Muscle of back (tissue), 13 donors: ENCODE data around the gene RELL1. TPM values are rescaled to one million over a fixed set of nuclear protein-coding genes. Genes with fewer than 3 reads are reported as not detected.

Experiments
- DNase-seq, 3 donors: peaks; one replicate each; pipeline versions ENCODE4 v3.0.0 to v3.0.0-alpha.2; 2013
- long read RNA-seq, 9 donors: transcript quantifications; one replicate each; lab custom pipeline, GENCODE V29; 2026
- polyA plus RNA-seq, 10 donors: library from polyadenylated mRNA; unstranded; fragments of 120-200 nt; gene quantifications; one replicate each; pipeline ENCODE4 v1.2.1, GENCODE V29; 2013; ENCODE audit not compliant: insufficient read length in 10 of 10

RELL1 gene
- 10 to 100 TPM; 10.3 to 15.8 (median 13.9) TPM for polyA plus RNA-seq
- long read RNA-seq, donor 1, partial matches to known transcripts = 0 of 4 reads
- long read RNA-seq, donor 1, other reads (novel, unspliced or antisense) = 0 of 4 reads
- long read RNA-seq, donor 2, partial matches to known transcripts = 0 of 1 reads
- long read RNA-seq, donor 2, other reads (novel, unspliced or antisense) = 0 of 1 reads
- long read RNA-seq, donor 3 = 0 reads
- long read RNA-seq, donor 4, partial matches to known transcripts = 0 of 1 reads
- long read RNA-seq, donor 4, other reads (novel, unspliced or antisense) = 0 of 1 reads
- long read RNA-seq, donor 5, partial matches to known transcripts = 0 of 4 reads
- long read RNA-seq, donor 5, other reads (novel, unspliced or antisense) = 0 of 4 reads
- long read RNA-seq, donor 6, partial matches to known transcripts = 0 of 1 reads
- long read RNA-seq, donor 6, other reads (novel, unspliced or antisense) = 0 of 1 reads
- long read RNA-seq, donor 7, partial matches to known transcripts = 0 of 1 reads
- long read RNA-seq, donor 7, other reads (novel, unspliced or antisense) = 0 of 1 reads
- long read RNA-seq, donor 8, partial matches to known transcripts = 0 of 3 reads
- long read RNA-seq, donor 8, other reads (novel, unspliced or antisense) = 0 of 3 reads
- long read RNA-seq, donor 9 = 0 reads

- peak; percentile 99 to 100 (median 99) for DNase-seq
Measured at GRCh38 chr4:37686373-37687193, at the start of gene RELL1. Gene RELL1 (minus strand): TSS chr4:37686376. CDS start chr4:37686287, 89 bp downstream.

GRCh38 chr4:37735578-37735977 lies 49.4 kb upstream of the RELL1 start:
- DNase-seq = no peak

GRCh38 chr4:37734989-37735388 lies 48.8 kb upstream of the RELL1 start:
- no peak for DNase-seq

- no peak for DNase-seq
Measured at GRCh38 chr4:37733240-37733867, 47.2 kb upstream of the RELL1 start.

- DNase-seq = no peak
Measured at GRCh38 chr4:37732526-37733186, 46.5 kb upstream of the RELL1 start.

- DNase-seq = no peak
Measured at GRCh38 chr4:37729649-37730004, 43.5 kb upstream of the RELL1 start.

GRCh38 chr4:37728064-37728463 lies 41.9 kb upstream of the RELL1 start:
- DNase-seq = no peak

GRCh38 chr4:37727635-37728034 lies 41.5 kb upstream of the RELL1 start:
- DNase-seq = no peak

GRCh38 chr4:37726666-37727065 lies 40.5 kb upstream of the RELL1 start:
- DNase-seq = no peak

- DNase-seq = no peak
Measured at GRCh38 chr4:37725718-37726117, 39.5 kb upstream of the RELL1 start.

- no peak for DNase-seq
Measured at GRCh38 chr4:37723067-37723466, 36.9 kb upstream of the RELL1 start.

GRCh38 chr4:37721995-37722638 lies 35.9 kb upstream of the RELL1 start:
- DNase-seq = no peak

- DNase-seq = no peak
Measured at GRCh38 chr4:37719021-37719420, 32.8 kb upstream of the RELL1 start.

- peak in 2 of 3 donors; percentile 9 to 78 for DNase-seq
Measured at GRCh38 chr4:37717576-37717975, 31.4 kb upstream of the RELL1 start.

- peak in 1 of 3 donors; percentile 26 for DNase-seq
Measured at GRCh38 chr4:37715889-37716402, 29.8 kb upstream of the RELL1 start.

- no peak for DNase-seq
Measured at GRCh38 chr4:37710491-37710890, 24.3 kb upstream of the RELL1 start.

- DNase-seq = no peak
Measured at GRCh38 chr4:37706032-37706431, 19.9 kb upstream of the RELL1 start.

GRCh38 chr4:37705571-37705970 lies 19.4 kb upstream of the RELL1 start:
- no peak for DNase-seq

GRCh38 chr4:37699868-37700481 lies 13.8 kb upstream of the RELL1 start:
- DNase-seq = no peak

GRCh38 chr4:37697566-37697965 lies 11.4 kb upstream of the RELL1 start:
- DNase-seq = no peak
